GM13976 (cell line): ENCODE measurements around the gene DTX4.

Experiments used
- DNase-seq: peaks from one replicate; pipeline ENCODE4 v3.0.0; 2012; ENCODE audit warnings: low spot score
- CTCF ChIP-seq: IDR thresholded peaks from 2 replicates; pipeline ENCODE4 v1.5.1; 2012; ENCODE audit warnings: borderline replicate concordance, mild to moderate bottlenecking; ENCODE audit not compliant: insufficient read depth; ENCODE audit errors: extremely low read depth, missing control alignments, control extremely low read depth
- in situ Hi-C: fragments of 300-500 bp; cut with MboI; formaldehyde crosslinking; loops from one replicate; pipeline ENCODE4 v1.12.0; 2022; ENCODE audit warnings: low sequenced_read_pairs, mixed read lengths, inconsistent platforms; ENCODE audit not compliant: unreplicated experiment

Gene DTX4

GRCh38 chr11:59196777-59197176 lies 24.8 kb downstream of the DTX4 start:
- DNase-seq, result no peak
- in situ Hi-C loops, result no loop called here

GRCh38 chr11:59197991-59198390 lies 26.1 kb downstream of the DTX4 start:
- no peak for DNase-seq
- in situ Hi-C loops, result no loop called here

More at GRCh38 chr11:59196777-59197176, 24.8 kb downstream of the DTX4 start:
- no peak for TF ChIP-seq CTCF

GRCh38 chr11:59198726-59199125 lies 26.8 kb downstream of the DTX4 start:
- no peak for TF ChIP-seq CTCF
- in situ Hi-C loops, result no loop called here
- no peak for DNase-seq

More at GRCh38 chr11:59197991-59198390, 26.1 kb downstream of the DTX4 start:
- TF ChIP-seq CTCF, result no peak

GRCh38 chr11:59199546-59200422 lies 27.9 kb downstream of the DTX4 start:
- TF ChIP-seq CTCF, result no peak
- in situ Hi-C loops, result no loop called here
- peak; percentile 60 for DNase-seq

- TF ChIP-seq CTCF, result no peak
- no peak for DNase-seq
- in situ Hi-C loops, result no loop called here
Measured at GRCh38 chr11:59200423-59200746, 28.5 kb downstream of the DTX4 start.

GRCh38 chr11:59201353-59201752 lies 29.4 kb downstream of the DTX4 start:
- no peak for DNase-seq
- TF ChIP-seq CTCF, result no peak
- in situ Hi-C loops, result no loop called here
